A673 (cell line): ENCODE measurements around the gene MAP3K5. TPM values are rescaled to one million over a fixed set of nuclear protein-coding genes. Genes with fewer than 3 reads are reported as not detected.

Source experiments
- BruUV-seq: library from RNA; stranded (reverse); fragments of 400-500 nt; replicated peaks from 2 replicates; lab custom pipeline; 2021; lab: Mats Ljungman, UMichigan
- CTCF ChIA-PET: fragments of 300-600 bp; sonication (Branson Sonifier 250); formaldehyde crosslinking; loops from one replicate; lab custom pipeline; 2022; ENCODE audit warnings: antibody characterized with exemption; lab: Charles Lee
- POLR2A ChIA-PET: fragments of 300-600 bp; sonication (Branson Sonifier 250); formaldehyde crosslinking; loops from one replicate; lab custom pipeline; 2022; ENCODE audit warnings: antibody characterized with exemption; ENCODE audit not compliant: low non-redundant PET; lab: Charles Lee
- DNase-seq: peaks from one replicate; pipeline ENCODE4 v3.0.0-alpha.2; 2015; ENCODE audit warnings: low spot score
- H3K27ac ChIP-seq: fragments of 200-600 bp; sonication (generic); 2 replicates; pipeline ENCODE4 v1.5.1; 2016; ENCODE audit warnings: mixed run types, low read depth, mild to moderate bottlenecking, mixed read lengths, antibody characterized with exemption, low read length; ENCODE audit not compliant: poor library complexity, severe bottlenecking
- H3K27me3 ChIP-seq: fragments of 200-600 bp; sonication (generic); replicated peaks from 2 replicates; pipeline ENCODE4 v1.6.1; 2017; ENCODE audit warnings: mixed run types, low read depth, mild to moderate bottlenecking, mixed read lengths, antibody characterized with exemption, low read length; ENCODE audit not compliant: insufficient read depth, poor library complexity
- H3K36me3 ChIP-seq: fragments of 200-600 bp; sonication (generic); 2 replicates; pipeline ENCODE4 v1.6.1; 2016; ENCODE audit warnings: mixed run types, mild to moderate bottlenecking, mixed read lengths, antibody characterized with exemption, low read length; ENCODE audit not compliant: insufficient read depth, poor library complexity, severe bottlenecking
- H3K4me1 ChIP-seq: fragments of 200-600 bp; sonication (generic); 2 replicates; pipeline ENCODE4 v1.6.1; 2017; ENCODE audit warnings: mixed run types, mild to moderate bottlenecking, mixed read lengths, antibody characterized with exemption, low read length; ENCODE audit not compliant: insufficient read depth, poor library complexity, severe bottlenecking
- H3K4me3 ChIP-seq: fragments of 200-600 bp; sonication (generic); 2 replicates; pipeline ENCODE4 v1.5.1; 2016; ENCODE audit warnings: low read depth, mixed run types, mild to moderate bottlenecking, mixed read lengths, low read length; ENCODE audit not compliant: poor library complexity, severe bottlenecking
- H3K9me3 ChIP-seq: fragments of 200-600 bp; sonication (generic); 2 replicates; pipeline ENCODE4 v1.6.1; 2016; ENCODE audit warnings: mixed run types, low read depth, mild to moderate bottlenecking, mixed read lengths, antibody characterized with exemption, low read length; ENCODE audit not compliant: poor library complexity, severe bottlenecking
- CTCF ChIP-seq: fragments of 300-800, 200-600 bp; sonication (generic); conservative IDR thresholded peaks from 2 replicates; pipeline ENCODE4 v1.5.1; 2017; ENCODE audit warnings: low read depth, mild to moderate bottlenecking, antibody characterized with exemption, low read length, moderate library complexity, mixed read lengths
- EZH2 ChIP-seq: fragments of 200-600 bp; sonication (generic); IDR thresholded peaks from 2 replicates; pipeline ENCODE4 v1.6.1; 2017; ENCODE audit warnings: borderline replicate concordance, low read depth, mild to moderate bottlenecking, mixed read lengths, antibody characterized with exemption, low read length; ENCODE audit not compliant: poor library complexity, severe bottlenecking
- intact Hi-C: fragments of 100-400 bp; cut with micrococcal nuclease; formaldehyde crosslinking; loops from one replicate; pipeline ENCODE4 v1.10.0; 2022; ENCODE audit not compliant: unreplicated experiment
- total RNA-seq: library from RNA; stranded (reverse); gene quantifications from 2 replicates; pipeline ENCODE4 v1.2.3, GENCODE V29; 2021

MAP3K5 gene
- total RNA-seq, 1 experiment from 2014 or later, result 5.4 TPM

DNA sequence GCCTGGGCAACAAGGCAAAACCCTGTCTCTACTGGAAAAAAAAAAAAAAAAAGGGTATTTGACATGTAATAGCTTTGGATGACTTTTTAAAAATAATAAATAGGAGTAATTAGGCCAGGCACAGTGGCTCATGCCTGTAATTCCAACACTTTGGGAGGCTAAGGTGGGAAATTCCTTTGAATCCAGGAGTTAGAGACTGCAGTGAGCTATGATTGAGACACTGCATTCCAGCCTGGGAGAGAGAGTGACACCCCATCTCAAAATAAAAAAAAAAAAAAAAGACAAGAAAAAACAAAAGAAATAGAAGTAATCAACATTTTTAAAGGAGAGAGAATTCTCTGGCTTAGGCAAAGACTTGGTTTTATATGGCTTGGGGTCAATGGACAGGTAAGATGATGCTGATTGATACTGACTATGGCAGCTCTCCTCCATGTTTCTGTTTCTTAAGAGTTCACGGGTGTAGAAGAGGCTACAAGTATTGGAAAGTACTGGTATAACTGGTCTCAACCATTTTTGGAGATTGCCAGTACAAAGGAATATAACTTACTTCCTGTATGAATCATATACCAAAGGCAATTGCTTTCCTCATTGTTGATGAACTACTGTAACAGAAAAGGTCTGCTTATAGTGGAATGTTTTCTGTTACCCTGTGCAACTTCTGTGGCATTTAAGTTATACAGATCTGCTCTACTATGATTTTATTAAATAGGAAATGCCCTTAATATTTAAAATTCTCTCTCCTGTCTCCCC is 10.1 kb downstream of the MAP3K5 start:
- intact Hi-C loops, result no loop called here
- no peak overlapping the region for H3K27ac ChIP-seq
- H3K36me3 ChIP-seq, result no peaks in the 10 kb centered on the region
- no peaks in the 10 kb centered on the region for H3K27me3 ChIP-seq
- TF ChIP-seq EZH2, result no peak
- no peak for TF ChIP-seq CTCF
- POLR2A ChIA-PET, result no interaction called here
- no TSS peak for BruUV-seq
- DNase-seq, result no peak
- H3K9me3 ChIP-seq, result no peaks in the 10 kb centered on the region
- H3K4me1 ChIP-seq, result peaks cover 9% of the 10 kb centered on the region
- H3K4me3 ChIP-seq, result no peak overlapping the region
- CTCF ChIA-PET, result interaction anchor here (0.5 to 0.7 kb wide), 2 partner anchors 11 to 53 kb away, joined by 3 read pairs; no protein-coding TSS in a partner anchor

GRCh38 chr6:136780972-136781371 is 11.3 kb downstream of the MAP3K5 start:
- CTCF ChIA-PET, result no interaction called here
- H3K4me3 ChIP-seq, result no peak overlapping the region
- H3K36me3 ChIP-seq, result no peaks in the 10 kb centered on the region
- H3K27me3 ChIP-seq, result no peaks in the 10 kb centered on the region
- H3K27ac ChIP-seq, result no peak overlapping the region
- POLR2A ChIA-PET, result no interaction called here
- H3K4me1 ChIP-seq, result peaks cover 9% of the 10 kb centered on the region
- no peak for DNase-seq
- H3K9me3 ChIP-seq, result no peaks in the 10 kb centered on the region
- intact Hi-C loops, result no loop called here
- TF ChIP-seq CTCF, result no peak
- no peak for TF ChIP-seq EZH2
- BruUV-seq, result no TSS peak

DNA sequence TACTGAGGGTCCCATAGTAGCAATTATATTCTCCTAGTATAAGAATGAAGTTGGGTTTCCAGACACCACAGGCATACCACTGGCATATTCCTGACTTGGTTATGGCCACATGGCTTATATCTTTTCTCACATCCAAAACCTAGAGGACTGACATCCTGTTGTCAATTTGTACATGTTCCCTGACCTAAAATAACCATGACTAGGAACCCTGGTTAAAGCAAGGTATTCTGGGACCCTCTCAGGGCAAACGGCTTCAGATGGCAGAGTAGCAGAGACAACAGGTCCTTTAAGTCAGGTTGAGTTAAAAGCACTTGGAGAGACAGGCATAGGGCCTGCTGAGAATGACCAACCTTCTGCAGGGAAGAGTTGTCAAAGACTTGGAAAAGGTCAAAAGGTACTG is 12.6 kb downstream of the MAP3K5 start:
- no peak for TF ChIP-seq EZH2
- no peak for TF ChIP-seq CTCF
- Histone ChIP-seq H3K9me3 (no peaks in the 10 kb centered on the region), H3K27ac (no peak overlapping the region), H3K4me3 (no peak overlapping the region), H3K36me3 (no peaks in the 10 kb centered on the region), H3K27me3 (no peaks in the 10 kb centered on the region), H3K4me1 (peaks cover 9% of the 10 kb centered on the region)
- no peak for DNase-seq
- ChIA-PET POLR2A (no interaction called here), CTCF (no interaction called here)
- no TSS peak for BruUV-seq
- intact Hi-C loops, result no loop called here
